HAP-1 (cell line): ENCODE measurements around the gene GRK6.
A peak's percentile ranks its signal among the peaks of the same experiment; 100 is the strongest.

ENCODE experiments used
- DNase-seq, 2 experiments: peaks; one replicate each; pipeline ENCODE4 v3.0.0-alpha.2; 2016 to 2020; ENCODE audit warnings: low spot score in 2 of 2
- H3K27me3 ChIP-seq: fragments of 250-450 bp; sonication (Bioruptor Pico); 2 replicates; pipeline ENCODE4 v1.5.1; 2020; ENCODE audit warnings: low read depth, mild to moderate bottlenecking, moderate library complexity
- H3K36me3 ChIP-seq: fragments of 250-450 bp; sonication (Bioruptor Pico); replicated peaks from 2 replicates; pipeline ENCODE4 v1.5.1; 2020; ENCODE audit warnings: mild to moderate bottlenecking
- H3K4me1 ChIP-seq: fragments of 250-450 bp; sonication (Bioruptor Pico); 2 replicates; pipeline ENCODE4 v1.5.1; 2020; ENCODE audit warnings: mild to moderate bottlenecking
- H3K4me3 ChIP-seq: fragments of 250-450 bp; sonication (Bioruptor Pico); 2 replicates; pipeline ENCODE4 v1.5.1; 2020; ENCODE audit warnings: mild to moderate bottlenecking, moderate library complexity
- H3K9me3 ChIP-seq: fragments of 250-450 bp; sonication (Bioruptor Pico); 2 replicates; pipeline ENCODE4 v1.5.1; 2020; ENCODE audit warnings: mild to moderate bottlenecking, moderate library complexity
- in situ Hi-C: fragments of 300-500 bp; cut with MboI; formaldehyde crosslinking; loops from 3 replicates; pipeline ENCODE4 v1.14.3; 2020; ENCODE audit warnings: low sequenced_read_pairs, inconsistent platforms, mixed read lengths

The GRK6 gene

DNA sequence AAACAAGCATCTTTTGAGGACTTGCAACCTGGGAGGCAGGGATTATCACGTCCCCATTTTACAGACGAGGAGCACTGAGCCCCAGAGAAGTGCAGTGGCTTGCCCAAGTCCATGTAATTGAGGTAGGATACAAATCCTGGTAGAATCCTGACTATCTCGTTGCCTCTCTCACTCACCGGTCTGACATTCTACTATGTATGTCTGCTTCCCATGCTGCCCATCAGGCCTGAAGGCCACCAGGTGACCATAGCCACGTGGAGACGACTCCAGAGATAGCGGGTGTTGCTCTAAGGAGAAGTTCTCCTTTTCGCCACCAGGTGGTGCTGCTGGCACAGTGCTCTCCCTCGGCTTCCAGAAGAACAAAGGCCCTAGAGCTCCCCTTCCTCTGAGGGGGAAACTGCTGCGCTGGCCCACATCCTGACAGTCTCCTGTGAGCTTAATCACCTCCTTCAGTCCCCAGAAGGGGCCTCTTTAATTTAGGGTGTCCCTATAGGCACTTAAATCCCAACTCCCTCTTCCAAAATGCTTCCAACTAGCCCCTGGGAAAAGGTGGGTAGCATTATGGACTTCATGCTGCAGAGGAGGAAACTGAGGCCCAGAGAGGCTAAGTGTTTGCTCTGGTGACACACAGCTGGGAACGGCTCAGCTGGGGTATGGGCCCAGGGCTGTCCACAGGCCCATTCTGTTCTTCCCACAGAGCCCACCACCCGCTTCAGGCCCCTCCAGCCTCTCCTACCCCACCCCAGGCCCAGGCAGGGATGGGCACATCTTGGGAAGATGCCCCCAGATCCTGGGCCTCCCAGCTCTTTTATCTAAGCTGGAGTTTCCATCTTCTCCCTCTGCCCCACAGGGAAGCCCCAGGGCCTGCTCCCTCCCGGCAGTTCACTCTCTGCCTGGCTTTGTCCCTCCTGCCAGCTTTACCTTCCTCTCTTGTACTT lies 35.8 kb upstream of the GRK6 start:
- Histone ChIP-seq H3K4me3 (no peak overlapping the region), H3K4me1 (no peaks in the 10 kb centered on the region), H3K9me3 (no peaks in the 10 kb centered on the region), H3K27me3 (peaks cover under 1% of the 10 kb centered on the region; the same call in 1 of the 2 replicates), H3K36me3 (no peaks in the 10 kb centered on the region)
- in situ Hi-C loops = loop anchor here (5.0 kb wide), 1 partner anchor 57 kb away; the partner anchor contains the start of gene PRR7
- peak; percentile 80 to 93 for DNase-seq

DNA sequence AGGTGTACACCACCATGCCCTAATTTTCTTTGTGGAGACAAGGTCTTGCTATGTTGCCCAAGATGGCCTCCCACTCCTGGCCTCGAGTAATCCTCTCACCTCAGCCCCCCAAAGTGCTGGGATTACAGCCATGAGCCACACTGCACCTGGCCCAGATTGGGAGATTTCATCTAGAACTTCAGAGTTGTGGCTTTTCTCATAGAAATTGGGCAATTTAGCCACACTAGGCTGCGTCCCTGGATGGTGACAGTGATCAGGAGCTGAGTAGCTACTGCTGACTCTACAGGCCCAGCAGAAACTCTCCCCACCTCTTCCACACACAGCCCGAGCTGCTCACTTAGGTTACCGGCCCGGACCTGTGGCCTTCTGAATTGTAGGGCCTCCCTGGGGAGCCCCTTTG lies 33.7 kb upstream of the GRK6 start:
- no peaks in the 10 kb centered on the region for H3K36me3 ChIP-seq
- in situ Hi-C loops = loop anchor here (5.0 kb wide), 1 partner anchor 55 kb away; the partner anchor contains the start of gene PRR7
- H3K4me1 ChIP-seq = no peaks in the 10 kb centered on the region
- no peak overlapping the region for H3K4me3 ChIP-seq
- no peaks in the 10 kb centered on the region for H3K27me3 ChIP-seq
- no peak for DNase-seq
- no peaks in the 10 kb centered on the region for H3K9me3 ChIP-seq

- Histone ChIP-seq H3K4me3 (no peak overlapping the region), H3K9me3 (no peaks in the 10 kb centered on the region), H3K27me3 (no peaks in the 10 kb centered on the region), H3K36me3 (no peaks in the 10 kb centered on the region), H3K4me1 (no peaks in the 10 kb centered on the region)
- in situ Hi-C loops = loop anchor here (5.0 kb wide), 1 partner anchor 54 kb away; the partner anchor contains the start of gene PRR7
- no peak for DNase-seq
Measured at GRCh38 chr5:177393206-177393765, 33.2 kb upstream of the GRK6 start.

DNA sequence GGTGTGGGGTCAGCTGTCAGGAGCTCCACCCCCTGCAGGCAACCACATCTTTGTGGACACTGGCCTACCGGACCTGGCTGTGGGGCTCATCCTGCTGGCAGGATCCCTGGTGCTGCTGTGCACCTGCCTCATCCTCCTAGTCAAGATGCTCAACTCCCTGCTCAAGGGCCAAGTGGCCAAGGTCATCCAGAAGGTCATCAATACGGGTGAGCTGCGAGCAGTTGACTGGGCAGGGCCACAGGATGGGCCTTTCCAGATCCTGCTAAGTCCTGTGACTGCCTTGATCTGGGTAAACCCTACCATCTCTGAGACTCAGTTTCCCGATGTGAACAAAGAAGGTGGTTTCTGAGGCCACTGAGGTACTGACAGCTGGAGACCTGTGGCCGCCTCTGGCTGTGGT lies 32.5 kb upstream of the GRK6 start:
- no peak for DNase-seq
- H3K9me3 ChIP-seq = no peaks in the 10 kb centered on the region
- H3K4me3 ChIP-seq = no peak overlapping the region
- H3K36me3 ChIP-seq = no peaks in the 10 kb centered on the region
- in situ Hi-C loops = loop anchor here (5.0 kb wide), 1 partner anchor 53 kb away; the partner anchor contains the start of gene PRR7
- no peaks in the 10 kb centered on the region for H3K27me3 ChIP-seq
- H3K4me1 ChIP-seq = no peaks in the 10 kb centered on the region

DNA sequence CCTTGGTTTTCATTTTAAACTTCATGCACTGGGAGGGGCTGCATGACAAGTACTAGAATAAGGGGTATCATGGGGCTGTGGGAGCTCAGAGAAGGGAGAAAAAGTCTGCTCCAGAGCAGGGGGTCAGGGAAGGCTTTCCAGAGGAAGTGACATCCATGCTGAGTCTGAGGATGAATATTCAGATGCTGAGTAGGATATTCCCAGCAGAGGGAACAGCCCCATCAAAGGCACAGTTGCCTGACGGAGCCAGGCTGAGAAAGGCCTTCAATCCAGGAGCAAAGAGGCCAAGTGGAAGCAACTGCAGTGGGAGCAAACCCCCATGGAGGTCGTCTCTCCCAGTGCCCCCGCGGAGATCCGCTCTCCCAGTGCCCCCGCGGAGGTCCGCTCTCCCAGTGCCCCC lies 30.4 kb upstream of the GRK6 start:
- H3K27me3 ChIP-seq = no peaks in the 10 kb centered on the region
- DNase-seq = no peak
- in situ Hi-C loops = no loop called here
- H3K4me1 ChIP-seq = no peaks in the 10 kb centered on the region
- no peaks in the 10 kb centered on the region for H3K36me3 ChIP-seq
- H3K4me3 ChIP-seq = no peak overlapping the region
- no peaks in the 10 kb centered on the region for H3K9me3 ChIP-seq

GRCh38 chr5:177396807-177397206 lies 29.7 kb upstream of the GRK6 start:
- Histone ChIP-seq H3K27me3 (no peaks in the 10 kb centered on the region), H3K4me3 (no peak overlapping the region), H3K9me3 (no peaks in the 10 kb centered on the region), H3K4me1 (no peaks in the 10 kb centered on the region), H3K36me3 (no peaks in the 10 kb centered on the region)
- in situ Hi-C loops = no loop called here
- DNase-seq = no peak

DNA sequence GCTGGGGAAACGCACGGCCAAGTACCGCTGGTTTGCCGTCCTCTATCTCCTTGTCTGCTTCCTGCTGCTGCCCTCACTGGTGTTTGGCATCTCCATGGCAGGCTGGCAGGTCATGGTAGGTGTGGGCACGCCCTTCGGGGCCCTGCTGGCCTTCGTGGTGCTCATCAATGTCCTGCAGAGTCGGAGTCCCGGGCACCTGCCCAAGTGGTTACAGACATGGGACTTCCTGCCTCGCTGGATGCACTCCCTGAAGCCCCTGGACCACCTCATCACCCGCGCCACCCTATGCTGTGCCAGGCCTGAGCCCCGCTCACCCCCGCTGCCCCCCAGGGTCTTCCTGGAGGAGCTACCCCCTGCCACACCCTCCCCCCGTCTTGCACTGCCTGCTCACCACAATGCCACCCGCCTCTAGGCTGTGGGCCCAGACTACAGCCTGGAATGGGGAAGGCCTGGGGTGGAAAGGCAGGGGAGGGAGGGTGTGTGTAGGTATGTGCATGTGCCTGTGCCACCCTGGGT lies 28.5 kb upstream of the GRK6 start:
- Histone ChIP-seq H3K36me3 (no peaks in the 10 kb centered on the region), H3K27me3 (no peaks in the 10 kb centered on the region), H3K4me1 (no peaks in the 10 kb centered on the region), H3K4me3 (no peak overlapping the region), H3K9me3 (no peaks in the 10 kb centered on the region)
- DNase-seq = no peak
- in situ Hi-C loops = no loop called here

- Histone ChIP-seq H3K36me3 (no peaks in the 10 kb centered on the region), H3K4me1 (peaks cover 10% of the 10 kb centered on the region), H3K9me3 (no peaks in the 10 kb centered on the region), H3K27me3 (no peaks in the 10 kb centered on the region), H3K4me3 (no peak within 1 kb of the TSS)
- no peak for DNase-seq
- in situ Hi-C loops = no loop called here
Measured at GRCh38 chr5:177399997-177400868, 26.2 kb upstream of the GRK6 start, which contains the start of gene PFN3. PFN3 (minus strand) TSS chr5:177400661; CDS start chr5:177400576, 85 bp downstream.

GRCh38 chr5:177402271-177403043 lies 24.0 kb upstream of the GRK6 start:
- in situ Hi-C loops = no loop called here
- DNase-seq = no peak
- Histone ChIP-seq H3K4me3 (peak overlapping the region; percentile 53; the same call in 1 of the 2 replicates), H3K4me1 (peaks cover 10% of the 10 kb centered on the region), H3K27me3 (no peaks in the 10 kb centered on the region), H3K9me3 (no peaks in the 10 kb centered on the region), H3K36me3 (no peaks in the 10 kb centered on the region)

- in situ Hi-C loops = no loop called here
- DNase-seq = no peak
- peaks cover 10% of the 10 kb centered on the region for H3K4me1 ChIP-seq
Measured at GRCh38 chr5:177403102-177403791, 23.2 kb upstream of the GRK6 start.

GRCh38 chr5:177403792-177404640 lies 22.5 kb upstream of the GRK6 start:
- in situ Hi-C loops = no loop called here
- Histone ChIP-seq H3K4me1 (peaks cover 10% of the 10 kb centered on the region), H3K36me3 (no peaks in the 10 kb centered on the region), H3K27me3 (no peaks in the 10 kb centered on the region), H3K4me3 (peak overlapping the region; percentile 53), H3K9me3 (no peaks in the 10 kb centered on the region)
- DNase-seq = peak; percentile 62 to 88

More at GRCh38 chr5:177403102-177403791, 23.2 kb upstream of the GRK6 start:
- H3K27me3 ChIP-seq = no peaks in the 10 kb centered on the region
- no peaks in the 10 kb centered on the region for H3K36me3 ChIP-seq
- no peaks in the 10 kb centered on the region for H3K9me3 ChIP-seq
- peak overlapping the region; percentile 53 for H3K4me3 ChIP-seq
